ENCODE measurements around the gene OSER1.

Gene OSER1

GRCh38 chr20:44224637-44225036 is 14.1 kb upstream of the OSER1 start:
- no peak for DNase-seq

DNA sequence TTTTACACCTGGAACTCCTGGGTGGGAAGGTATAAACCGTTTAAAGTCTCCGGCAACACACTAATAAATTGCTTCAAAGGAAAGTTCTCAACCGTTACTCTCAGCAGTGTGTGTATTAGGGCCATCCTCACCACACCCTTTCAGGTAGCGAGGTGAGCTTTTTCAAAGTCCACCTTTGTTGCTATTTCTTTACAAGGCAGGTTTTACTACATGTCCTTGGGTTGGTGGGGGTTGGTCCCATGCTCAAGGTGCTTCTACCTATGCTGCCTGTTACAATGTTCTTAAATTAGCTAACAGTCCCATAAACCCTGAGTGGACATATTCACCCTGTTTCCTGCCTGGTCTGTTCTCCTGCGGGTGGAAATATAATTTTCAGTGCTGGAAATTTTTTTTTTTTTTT is 13.2 kb upstream of the OSER1 start:
- DNase-seq: no peak

- no peak for DNase-seq
Measured at GRCh38 chr20:44222633-44223368, 12.2 kb upstream of the OSER1 start.

GRCh38 chr20:44222027-44222426 is 11.5 kb upstream of the OSER1 start:
- DNase-seq: no peak

GRCh38 chr20:44221368-44221954 is 10.9 kb upstream of the OSER1 start:
- DNase-seq: no peak

GRCh38 chr20:44219791-44220190 is 9.2 kb upstream of the OSER1 start:
- DNase-seq: no peak

DNA sequence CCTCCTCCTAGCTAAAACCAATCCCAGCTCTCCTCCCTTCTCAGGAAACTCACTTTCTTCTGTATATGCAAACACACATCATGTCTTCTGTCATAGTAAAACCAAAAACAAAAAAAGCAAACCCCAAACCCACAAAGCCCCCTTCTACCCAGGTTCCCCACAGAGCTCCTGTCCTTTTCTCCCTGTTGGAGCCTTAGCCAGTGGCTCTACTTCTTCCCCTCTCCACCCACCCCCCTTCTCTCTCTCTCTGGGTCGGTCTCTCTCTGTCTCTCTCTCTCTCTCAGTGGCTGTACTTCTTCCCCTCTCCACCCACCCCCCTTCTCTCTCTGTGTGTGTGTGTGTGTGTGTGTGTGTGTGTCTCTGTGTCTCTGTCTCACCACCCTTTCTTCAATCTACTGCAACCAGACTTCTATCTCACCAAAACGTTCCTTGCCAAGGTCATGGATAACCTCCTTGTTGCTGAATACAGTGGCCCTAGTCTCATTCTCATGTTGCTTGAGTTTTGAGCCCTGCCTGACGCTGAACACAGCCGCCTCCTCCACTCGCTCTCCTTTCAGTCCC is 8.7 kb upstream of the OSER1 start:
- no peak for DNase-seq

- no peak for DNase-seq
Measured at GRCh38 chr20:44218446-44218845, 7.9 kb upstream of the OSER1 start.

GRCh38 chr20:44217342-44218092 is 6.9 kb upstream of the OSER1 start:
- peak in 9 of 14 donors; percentile 4 to 38 (median 19) for DNase-seq

- DNase-seq: peak in 9 of 14 donors; percentile 1 to 58 (median 14)
Measured at GRCh38 chr20:44215125-44215524, 4.6 kb upstream of the OSER1 start.

DNA sequence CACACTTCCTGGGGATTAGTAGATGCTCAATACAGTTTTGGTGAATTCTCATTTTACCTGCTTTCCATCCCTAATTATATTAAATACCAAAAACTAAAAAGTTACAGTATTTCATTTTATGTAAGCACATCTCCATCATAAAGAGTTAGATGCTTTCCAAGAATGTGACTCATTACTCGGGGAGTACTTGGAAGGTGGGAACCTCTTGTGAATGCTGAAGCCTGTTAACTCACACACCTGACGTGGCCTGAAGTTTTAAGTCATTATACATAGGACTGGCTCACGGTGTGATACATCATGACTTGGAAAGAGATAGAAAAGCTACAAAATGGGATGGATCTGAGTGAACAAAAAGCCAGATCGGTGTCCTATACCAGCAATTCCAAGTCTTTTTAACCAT is 2.2 kb upstream of the OSER1 start:
- no peak for DNase-seq

- peak in 3 of 14 donors; percentile 11 to 59 (median 22) for DNase-seq
Measured at GRCh38 chr20:44211177-44212039, 837 bp upstream of the OSER1 start.

GRCh38 chr20:44209686-44210405 is 725 bp downstream of the OSER1 start:
- peak in 6 of 14 donors; percentile 25 to 62 (median 52) for DNase-seq

- no peak for DNase-seq
Measured at GRCh38 chr20:44208770-44209169, 1.8 kb downstream of the OSER1 start.

DNA sequence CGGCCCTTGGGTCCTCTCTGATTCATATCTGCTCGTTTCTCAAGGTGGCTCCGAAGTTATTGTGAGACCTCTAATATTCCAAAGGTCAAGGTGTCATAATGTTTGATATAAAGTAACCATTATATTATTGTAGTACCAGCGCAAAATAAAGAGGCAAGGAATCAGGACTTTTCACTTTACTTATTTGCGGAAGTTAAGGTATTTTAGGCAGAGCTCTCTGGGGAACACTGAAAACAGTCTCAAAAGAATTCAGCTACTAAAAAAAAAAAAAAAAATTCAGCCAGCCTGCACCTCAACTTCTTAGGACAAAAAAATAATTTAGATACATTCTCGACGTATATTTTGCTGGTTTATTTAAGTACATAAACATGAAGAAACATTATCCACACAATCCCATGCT is 2.4 kb downstream of the OSER1 start:
- DNase-seq: no peak

DNA sequence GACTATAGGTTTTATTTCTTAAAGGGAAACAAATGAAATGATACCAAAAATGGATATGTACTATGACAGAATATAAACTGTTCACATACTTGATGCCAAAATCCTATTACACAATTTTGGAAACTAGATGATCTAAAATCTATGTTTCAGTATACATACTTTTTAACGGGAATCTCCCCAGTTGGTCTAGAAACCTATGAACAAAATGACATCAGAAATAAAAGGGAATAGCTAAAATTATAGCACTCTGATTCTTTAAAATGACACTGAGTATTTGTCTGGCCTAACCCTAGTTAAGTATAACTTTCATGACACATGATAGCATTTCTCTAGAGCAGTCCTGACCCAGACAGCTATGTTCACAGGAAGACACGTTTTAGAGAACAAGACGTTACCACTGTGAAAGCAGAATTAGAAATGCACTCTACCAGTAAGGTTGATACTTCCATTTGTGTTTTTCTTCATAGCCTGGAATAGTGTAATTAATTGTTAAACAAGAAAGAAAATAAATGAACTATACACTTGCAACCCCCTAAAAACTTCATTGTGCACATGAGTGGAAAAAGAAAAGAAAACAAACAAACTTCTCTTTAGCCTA is 3.3 kb downstream of the OSER1 start:
- no peak for DNase-seq

GRCh38 chr20:44206132-44206531 is 4.4 kb downstream of the OSER1 start:
- no peak for DNase-seq

DNA sequence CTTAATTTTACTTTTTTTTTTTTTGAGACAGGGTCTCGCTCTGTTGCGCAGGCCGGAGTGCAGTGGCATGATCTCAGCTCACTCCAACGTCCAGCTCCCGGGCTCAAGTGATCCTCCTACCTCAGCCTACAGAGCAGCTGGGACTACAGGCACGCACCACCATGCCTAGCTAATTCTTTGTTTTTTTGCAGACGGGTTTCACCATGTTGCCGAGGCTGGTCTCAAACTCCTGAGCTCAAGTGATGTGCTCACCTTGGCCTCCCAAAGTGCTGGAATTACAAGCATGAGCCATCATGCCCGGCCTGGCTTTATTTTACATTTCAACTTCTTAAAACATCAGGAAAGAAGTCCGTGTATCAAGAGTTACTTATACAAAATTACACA is 5.7 kb downstream of the OSER1 start:
- DNase-seq: no peak

- DNase-seq: no peak
Measured at GRCh38 chr20:44204156-44204831, 6.3 kb downstream of the OSER1 start.

- no peak for DNase-seq
Measured at GRCh38 chr20:44203161-44203560, 7.4 kb downstream of the OSER1 start.

DNA sequence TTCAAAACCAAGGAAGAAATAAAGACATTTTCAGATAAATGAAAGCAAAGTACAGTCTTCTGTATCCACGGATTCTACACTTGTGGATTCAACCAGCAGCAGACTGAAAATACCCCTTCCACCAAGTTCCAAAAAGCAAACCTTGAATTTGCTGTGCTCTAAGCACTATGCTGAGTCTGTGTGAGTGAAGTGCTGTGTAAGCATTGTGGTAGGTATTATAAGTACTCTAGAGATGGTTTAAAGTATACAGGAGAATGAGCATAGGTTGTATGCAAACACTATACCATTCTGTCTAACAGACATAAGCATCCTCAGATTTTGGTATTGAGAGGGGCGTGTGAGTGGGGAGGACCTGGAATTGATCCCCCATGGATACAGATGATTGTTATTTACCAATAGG is 9.6 kb downstream of the OSER1 start:
- DNase-seq: no peak

All from C1 segment of cervical spinal cord (tissue), 14 donors.